ENCODE measurements around the gene GRHL1.

- TF ChIP-seq CTCF (IDR thresholded peaks at IDR 0.05): no peak
- no peak for TF ChIP-seq POLR2A (IDR thresholded peaks at IDR 0.05)
These were observed 68.3 kb downstream of the GRHL1 start for GRCh38 chr2:10019602-10020400.
